ENCODE results near the gene MORN1.

The MORN1 gene

DNA sequence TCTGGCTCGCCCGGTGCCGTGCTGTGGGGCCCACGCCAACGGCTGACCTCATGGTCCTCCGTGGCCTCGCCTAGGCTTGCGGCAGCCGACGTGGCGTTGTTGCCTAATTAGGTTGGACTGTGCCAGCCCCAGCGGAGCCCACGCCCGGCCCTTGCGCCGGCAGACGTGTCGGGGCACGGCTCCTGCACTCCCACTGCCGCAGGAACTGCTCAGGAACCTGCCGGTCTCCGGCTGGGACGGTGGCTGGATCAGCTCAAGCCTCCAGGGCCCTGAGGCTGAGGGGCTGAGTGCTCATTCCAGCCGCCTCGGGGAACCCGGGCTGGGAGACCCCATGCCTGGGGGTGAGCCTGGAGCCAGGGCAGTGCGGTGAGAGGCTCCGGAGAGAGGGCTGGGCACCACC lies 37.1 kb upstream of the MORN1 start:
- Histone ChIP-seq H3K9me2 (replicated peaks; ENCODE audit: control insufficient read depth, low read length) (no peaks in the 10 kb centered on the region), H3K79me2 (ENCODE audit: control insufficient read depth, low read length) (no peaks in the 10 kb centered on the region), H3K36me3 (ENCODE audit: control insufficient read depth, low read length) (no peaks in the 10 kb centered on the region), H4K20me1 (ENCODE audit: control insufficient read depth, insufficient read depth, low read depth, low read length) (no peaks in the 10 kb centered on the region), H3K9me3 (ENCODE audit: control insufficient read depth, insufficient read depth, low read length) (peaks cover 21% of the 10 kb centered on the region; the same call in 1 of the 2 replicates), H3K27me3 (ENCODE audit: control insufficient read depth, low read length) (no peaks in the 10 kb centered on the region), H3K4me1 (ENCODE audit: control insufficient read depth, low read length) (no peaks in the 10 kb centered on the region), H3K4me3 (ENCODE audit: low read length) (no peak overlapping the region), H3K27ac (ENCODE audit: low read depth, low read length) (no peak overlapping the region), H3F3A (ENCODE audit: control insufficient read depth, insufficient read depth) (no peaks in the 10 kb centered on the region), H3K4me2 (ENCODE audit: low read length) (no peak overlapping the region)
- no peak for TF ChIP-seq EZH2phosphoT487 (IDR thresholded peaks at IDR 0.05; ENCODE audit: borderline replicate concordance, low read length)
- TF ChIP-seq CTCF (IDR thresholded peaks at IDR 0.05; ENCODE audit: low read depth, low read length, poor library complexity, severe bottlenecking), result no peak

- Histone ChIP-seq H3K79me2 (ENCODE audit: control insufficient read depth, low read length) (no peaks in the 10 kb centered on the region), H3K9me2 (replicated peaks; ENCODE audit: control insufficient read depth, low read length) (no peaks in the 10 kb centered on the region)
These were observed 36.6 kb upstream of the MORN1 start for GRCh38 chr1:2427976-2428375.

GRCh38 chr1:2427051-2427450 lies 35.7 kb upstream of the MORN1 start:
- H4K20me1 ChIP-seq (ENCODE audit: control insufficient read depth, insufficient read depth, low read depth, low read length), result no peaks in the 10 kb centered on the region
- no peak overlapping the region for H3K27ac ChIP-seq (ENCODE audit: low read depth, low read length)
- H3K9me2 ChIP-seq (replicated peaks; ENCODE audit: control insufficient read depth, low read length), result no peaks in the 10 kb centered on the region
- TF ChIP-seq CTCF (IDR thresholded peaks at IDR 0.05; ENCODE audit: low read depth, low read length, poor library complexity, severe bottlenecking) (no peak), EZH2phosphoT487 (IDR thresholded peaks at IDR 0.05; ENCODE audit: borderline replicate concordance, low read length) (no peak)
- no peaks in the 10 kb centered on the region for H3K4me1 ChIP-seq (ENCODE audit: control insufficient read depth, low read length)
- H3K79me2 ChIP-seq (ENCODE audit: control insufficient read depth, low read length), result no peaks in the 10 kb centered on the region
- no peak overlapping the region for H3K4me3 ChIP-seq (ENCODE audit: low read length)
- H3K9me3 ChIP-seq (ENCODE audit: control insufficient read depth, insufficient read depth, low read length), result peaks cover 21% of the 10 kb centered on the region; the same call in 1 of the 2 replicates
- H3K27me3 ChIP-seq (ENCODE audit: control insufficient read depth, low read length), result no peaks in the 10 kb centered on the region
- no peak overlapping the region for H3K4me2 ChIP-seq (ENCODE audit: low read length)
- H3K36me3 ChIP-seq (ENCODE audit: control insufficient read depth, low read length), result no peaks in the 10 kb centered on the region
- no peaks in the 10 kb centered on the region for H3F3A ChIP-seq (ENCODE audit: control insufficient read depth, insufficient read depth)

More at GRCh38 chr1:2427976-2428375, 36.6 kb upstream of the MORN1 start:
- Histone ChIP-seq H3K36me3 (ENCODE audit: control insufficient read depth, low read length) (no peaks in the 10 kb centered on the region), H3K4me2 (ENCODE audit: low read length) (no peak overlapping the region), H3K9me3 (ENCODE audit: control insufficient read depth, insufficient read depth, low read length) (peaks cover 21% of the 10 kb centered on the region; the same call in 1 of the 2 replicates), H4K20me1 (ENCODE audit: control insufficient read depth, insufficient read depth, low read depth, low read length) (no peaks in the 10 kb centered on the region), H3K4me3 (ENCODE audit: low read length) (no peak overlapping the region), H3F3A (ENCODE audit: control insufficient read depth, insufficient read depth) (no peaks in the 10 kb centered on the region), H3K27ac (ENCODE audit: low read depth, low read length) (no peak overlapping the region), H3K4me1 (ENCODE audit: control insufficient read depth, low read length) (no peaks in the 10 kb centered on the region), H3K27me3 (ENCODE audit: control insufficient read depth, low read length) (no peaks in the 10 kb centered on the region)
- TF ChIP-seq CTCF (IDR thresholded peaks at IDR 0.05; ENCODE audit: low read depth, low read length, poor library complexity, severe bottlenecking) (no peak), EZH2phosphoT487 (IDR thresholded peaks at IDR 0.05; ENCODE audit: borderline replicate concordance, low read length) (no peak)
